Gastroesophageal sphincter (tissue), 3 donors: Measurements from ENCODE around the gene RRP1B.

Source experiments
- CTCF ChIP-seq, 4 experiments: fragments of 200-600 bp in 2 of 4; fragments of 450-650 bp in 2 of 4; sonication (generic) in 1 of 4; IDR thresholded peaks; one replicate each; pipeline ENCODE4 v1.5.1; 2017 to 2019; ENCODE audit warnings: antibody characterized with exemption in 4 of 4, mild to moderate bottlenecking in 2 of 4, moderate library complexity in 2 of 4
- EP300 ChIP-seq: sonication (generic); formaldehyde crosslinking; IDR thresholded peaks from one replicate; pipeline ENCODE4 v1.6.1; 2017; ENCODE audit warnings: antibody characterized with exemption, mild to moderate bottlenecking
- POLR2A ChIP-seq, 2 donors: fragments of 450-650 bp; IDR thresholded peaks; one replicate each; pipeline ENCODE4 v1.6.1; 2017; ENCODE audit warnings: antibody characterized with exemption in 2 of 2, mild to moderate bottlenecking in 2 of 2, moderate library complexity in 1 of 2
- POLR2AphosphoS5 ChIP-seq: sonication (generic); formaldehyde crosslinking; IDR thresholded peaks from one replicate; pipeline ENCODE4 v1.6.1; 2017; ENCODE audit warnings: antibody characterized with exemption

- TF ChIP-seq CTCF (IDR thresholded peaks at IDR 0.05) (no peak), POLR2AphosphoS5 (no peak), POLR2A (IDR thresholded peaks at IDR 0.05) (no peak), EP300 (no peak)
Measured at GRCh38 chr21:43653626-43654025, 5.7 kb upstream of the RRP1B start.
